CD4-positive, alpha-beta memory T cell (primary cell): ENCODE measurements around the gene TBL1X. TPM values are rescaled to one million over a fixed set of nuclear protein-coding genes. Genes with fewer than 3 reads are reported as not detected.

Experiments used
- CTCF ChIA-PET: fragments of 350-600 bp; sonication (Branson Sonifier 250); formaldehyde crosslinking; loops from one replicate; lab custom pipeline; 2021; ENCODE audit warnings: inconsistent platforms; ENCODE audit not compliant: partially characterized antibody; lab: Charles Lee
- POLR2A ChIA-PET: fragments of 350-600 bp; sonication (Branson Sonifier 250); formaldehyde crosslinking; loops from one replicate; lab custom pipeline; 2021; ENCODE audit not compliant: partially characterized antibody; lab: Charles Lee
- DNase-seq, 5 donors: peaks; one replicate each; pipeline versions ENCODE4 v3.0.0 to v3.0.0-alpha.2; 2020 to 2022; ENCODE audit warnings: mixed read lengths in 1 of 5
- H3K27ac ChIP-seq: one replicate; pipeline ENCODE4 v1.7.0; 2013; ENCODE audit warnings: low read depth, low read length
- H3K27me3 ChIP-seq: 2 replicates; pipeline ENCODE4 v1.7.0; 2013; ENCODE audit warnings: mild to moderate bottlenecking, low read length, moderate library complexity; ENCODE audit not compliant: insufficient read depth
- H3K36me3 ChIP-seq: 2 replicates; pipeline ENCODE4 v1.7.0; 2013; ENCODE audit warnings: mild to moderate bottlenecking, low read length, moderate library complexity; ENCODE audit not compliant: insufficient read depth
- H3K4me1 ChIP-seq: 2 replicates; pipeline ENCODE4 v1.7.0; 2013; ENCODE audit warnings: mild to moderate bottlenecking, low read length, moderate library complexity; ENCODE audit not compliant: insufficient read depth
- H3K4me3 ChIP-seq, 2 donors: one replicate each; pipeline ENCODE4 v1.7.0; 2013; ENCODE audit warnings: low read length in 2 of 2, mild to moderate bottlenecking in 1 of 2
- H3K9me3 ChIP-seq, 2 donors: one replicate each; pipeline ENCODE4 v1.7.0; 2013; ENCODE audit warnings: low read length in 2 of 2, control low read depth in 1 of 2; ENCODE audit not compliant: control insufficient read depth in 1 of 2
- H3K27ac Mint-ChIP-seq, 7 donors: one replicate each; pipeline ENCODE4 v1.8.0; 2020 to 2021; ENCODE audit warnings: mixed read lengths in 7 of 7, mild to moderate bottlenecking in 6 of 7, inconsistent platforms in 3 of 7, moderate library complexity in 3 of 7
- H3K27me3 Mint-ChIP-seq, 2 donors: one replicate each; pipeline ENCODE4 v1.8.0; 2020 to 2021; ENCODE audit warnings: mixed read lengths in 2 of 2
- H3K36me3 Mint-ChIP-seq, 2 donors: one replicate each; pipeline ENCODE4 v1.8.0; 2020 to 2021; ENCODE audit warnings: mixed read lengths in 2 of 2, inconsistent platforms in 1 of 2, mild to moderate bottlenecking in 1 of 2
- H3K4me1 Mint-ChIP-seq, 4 donors: one replicate each; pipeline ENCODE4 v1.8.0; 2020 to 2021; ENCODE audit warnings: mixed read lengths in 4 of 4, mild to moderate bottlenecking in 1 of 4
- H3K4me3 Mint-ChIP-seq, 8 donors: one replicate each; pipeline ENCODE4 v1.8.0; 2020 to 2021; ENCODE audit warnings: mixed read lengths in 8 of 8, mild to moderate bottlenecking in 7 of 8, moderate library complexity in 6 of 8, inconsistent platforms in 3 of 8
- H3K9me3 Mint-ChIP-seq, 8 donors: one replicate each; pipeline ENCODE4 v1.8.0; 2020 to 2021; ENCODE audit warnings: mixed read lengths in 8 of 8, mild to moderate bottlenecking in 5 of 8, inconsistent platforms in 3 of 8, moderate library complexity in 1 of 8
- intact Hi-C: fragments of 100-400 bp; cut with micrococcal nuclease; formaldehyde crosslinking; loops from one replicate; pipeline ENCODE4 v1.15.1; 2023
- polyA plus RNA-seq, 2 donors: library from polyadenylated mRNA; unstranded; fragments of 300-500 nt; fragmentation: Illumina TruSeq; gene quantifications; one replicate each; pipeline ENCODE4 v1.2.3, GENCODE V29; 2021
- total RNA-seq, 2 experiments: library from RNA; stranded (reverse); gene quantifications; one replicate each; pipeline ENCODE4 v1.2.3, GENCODE V29; 2021

Gene TBL1X
- total and polyA plus RNA-seq, 4 experiments from 2014 or later: 6.1 to 50.5 (median 34.3) TPM

- DNase-seq: no peak
- ChIA-PET CTCF (no interaction called here), POLR2A (no interaction called here)
- H3K27ac ChIP-seq: no peak overlapping the region
- peaks cover 6 to 11% of the 10 kb centered on the region in 2 donors for H3K36me3 Mint-ChIP-seq
- peaks cover 0 to 1% (median 0%) of the 10 kb centered on the region in 8 donors for H3K9me3 Mint-ChIP-seq
- H3K4me1 ChIP-seq: peaks cover 4% of the 10 kb centered on the region
- H3K4me3 ChIP-seq: no peak overlapping the region
- H3K27me3 ChIP-seq: no peaks in the 10 kb centered on the region
- no peak overlapping the region for H3K27ac Mint-ChIP-seq
- H3K9me3 ChIP-seq: no peaks in the 10 kb centered on the region
- no peak overlapping the region for H3K4me3 Mint-ChIP-seq
- H3K27me3 Mint-ChIP-seq: no peaks in the 10 kb centered on the region
- H3K36me3 ChIP-seq: no peaks in the 10 kb centered on the region
- peaks cover 9 to 19% (median 14%) of the 10 kb centered on the region in 4 donors for H3K4me1 Mint-ChIP-seq
- intact Hi-C loops: no loop called here
Measured at GRCh38 chrX:9494771-9495170, 29.9 kb downstream of the TBL1X start.

GRCh38 chrX:9495496-9495895, 30.6 kb downstream of the TBL1X start:
- CTCF ChIA-PET: no interaction called here
- Mint-ChIP-seq H3K27me3 (no peaks in the 10 kb centered on the region), H3K9me3 (peaks cover 0 to 1% (median 0%) of the 10 kb centered on the region in 8 donors), H3K4me1 (peaks cover 9 to 16% (median 14%) of the 10 kb centered on the region in 4 donors), H3K36me3 (peaks cover 6 to 11% of the 10 kb centered on the region in 2 donors), H3K4me3 (no peak overlapping the region), H3K27ac (peak overlapping the region in 1 of 7 donors; percentile 11)
- POLR2A ChIA-PET: no interaction called here
- no peak for DNase-seq
- Histone ChIP-seq H3K4me3 (no peak overlapping the region), H3K4me1 (peaks cover 4% of the 10 kb centered on the region), H3K27me3 (no peaks in the 10 kb centered on the region), H3K9me3 (no peaks in the 10 kb centered on the region), H3K36me3 (no peaks in the 10 kb centered on the region), H3K27ac (no peak overlapping the region)
- intact Hi-C loops: no loop called here

- Histone ChIP-seq H3K27ac (no peak overlapping the region), H3K4me1 (no peaks in the 10 kb centered on the region), H3K27me3 (no peaks in the 10 kb centered on the region), H3K4me3 (no peak overlapping the region), H3K9me3 (no peaks in the 10 kb centered on the region), H3K36me3 (no peaks in the 10 kb centered on the region)
- DNase-seq: no peak
- Mint-ChIP-seq H3K27ac (no peak overlapping the region), H3K4me1 (peaks cover 5 to 12% (median 9%) of the 10 kb centered on the region in 4 donors), H3K27me3 (no peaks in the 10 kb centered on the region), H3K4me3 (no peak overlapping the region), H3K36me3 (peaks cover 21 to 25% of the 10 kb centered on the region in 2 donors), H3K9me3 (peaks cover 0 to 1% (median 0%) of the 10 kb centered on the region in 8 donors)
- POLR2A ChIA-PET: no interaction called here
- CTCF ChIA-PET: no interaction called here
- intact Hi-C loops: no loop called here
Measured at GRCh38 chrX:9498236-9498635, 33.4 kb downstream of the TBL1X start.

- H3K4me1 ChIP-seq: no peaks in the 10 kb centered on the region
- H3K4me3 ChIP-seq: no peak overlapping the region
- Mint-ChIP-seq H3K4me3 (no peak overlapping the region), H3K4me1 (peaks cover 4 to 11% (median 7%) of the 10 kb centered on the region in 4 donors), H3K27ac (no peak overlapping the region), H3K27me3 (no peaks in the 10 kb centered on the region), H3K36me3 (peaks cover 27 to 35% of the 10 kb centered on the region in 2 donors), H3K9me3 (peaks cover 0 to 3% (median 0%) of the 10 kb centered on the region in 8 donors)
- DNase-seq: no peak
- H3K9me3 ChIP-seq: no peaks in the 10 kb centered on the region
- CTCF ChIA-PET: no interaction called here
- H3K27me3 ChIP-seq: no peaks in the 10 kb centered on the region
- POLR2A ChIA-PET: no interaction called here
- H3K27ac ChIP-seq: no peak overlapping the region
- H3K36me3 ChIP-seq: no peaks in the 10 kb centered on the region
- intact Hi-C loops: no loop called here
Measured at GRCh38 chrX:9500584-9500983, 35.7 kb downstream of the TBL1X start.

GRCh38 chrX:9501362-9501761, 36.5 kb downstream of the TBL1X start:
- CTCF ChIA-PET: no interaction called here
- Histone ChIP-seq H3K36me3 (no peaks in the 10 kb centered on the region), H3K4me1 (no peaks in the 10 kb centered on the region), H3K27ac (no peak overlapping the region), H3K27me3 (no peaks in the 10 kb centered on the region), H3K4me3 (no peak overlapping the region), H3K9me3 (no peaks in the 10 kb centered on the region)
- DNase-seq: no peak
- intact Hi-C loops: no loop called here
- Mint-ChIP-seq H3K4me3 (no peak overlapping the region), H3K4me1 (peaks cover 2 to 8% (median 3%) of the 10 kb centered on the region in 4 donors), H3K36me3 (peaks cover 23 to 42% of the 10 kb centered on the region in 2 donors), H3K9me3 (peaks cover 0 to 6% (median 0%) of the 10 kb centered on the region in 8 donors), H3K27ac (no peak overlapping the region), H3K27me3 (no peaks in the 10 kb centered on the region)
- POLR2A ChIA-PET: no interaction called here

- H3K27ac ChIP-seq: no peak overlapping the region
- Mint-ChIP-seq H3K36me3 (peaks cover 25 to 49% of the 10 kb centered on the region in 2 donors), H3K27me3 (no peaks in the 10 kb centered on the region), H3K4me1 (peaks cover 2 to 11% (median 3%) of the 10 kb centered on the region in 4 donors), H3K4me3 (no peak overlapping the region), H3K27ac (no peak overlapping the region), H3K9me3 (peaks cover 0 to 7% (median 0%) of the 10 kb centered on the region in 8 donors)
- no peaks in the 10 kb centered on the region for H3K4me1 ChIP-seq
- H3K36me3 ChIP-seq: no peaks in the 10 kb centered on the region
- no peaks in the 10 kb centered on the region for H3K9me3 ChIP-seq
- H3K27me3 ChIP-seq: no peaks in the 10 kb centered on the region
- H3K4me3 ChIP-seq: no peak overlapping the region
- intact Hi-C loops: no loop called here
- POLR2A ChIA-PET: no interaction called here
- CTCF ChIA-PET: no interaction called here
- no peak for DNase-seq
Measured at GRCh38 chrX:9503261-9503660, 38.4 kb downstream of the TBL1X start.

GRCh38 chrX:9510366-9510765, 45.5 kb downstream of the TBL1X start:
- Histone ChIP-seq H3K27me3 (no peaks in the 10 kb centered on the region), H3K9me3 (no peaks in the 10 kb centered on the region), H3K4me1 (peaks cover 10% of the 10 kb centered on the region), H3K27ac (no peak overlapping the region), H3K36me3 (no peaks in the 10 kb centered on the region), H3K4me3 (no peak overlapping the region)
- intact Hi-C loops: no loop called here
- DNase-seq: no peak
- peaks cover 10 to 37% (median 16%) of the 10 kb centered on the region in 4 donors for H3K4me1 Mint-ChIP-seq
- no peak overlapping the region for H3K4me3 Mint-ChIP-seq
- peaks cover 0 to 7% (median 0%) of the 10 kb centered on the region in 8 donors for H3K9me3 Mint-ChIP-seq
- ChIA-PET POLR2A (no interaction called here), CTCF (no interaction called here)
- H3K27me3 Mint-ChIP-seq: no peaks in the 10 kb centered on the region
- H3K36me3 Mint-ChIP-seq: peaks cover 16 to 56% of the 10 kb centered on the region in 2 donors
- no peak overlapping the region for H3K27ac Mint-ChIP-seq
